ENCODE data around the gene UNG.

UNG gene

DNA sequence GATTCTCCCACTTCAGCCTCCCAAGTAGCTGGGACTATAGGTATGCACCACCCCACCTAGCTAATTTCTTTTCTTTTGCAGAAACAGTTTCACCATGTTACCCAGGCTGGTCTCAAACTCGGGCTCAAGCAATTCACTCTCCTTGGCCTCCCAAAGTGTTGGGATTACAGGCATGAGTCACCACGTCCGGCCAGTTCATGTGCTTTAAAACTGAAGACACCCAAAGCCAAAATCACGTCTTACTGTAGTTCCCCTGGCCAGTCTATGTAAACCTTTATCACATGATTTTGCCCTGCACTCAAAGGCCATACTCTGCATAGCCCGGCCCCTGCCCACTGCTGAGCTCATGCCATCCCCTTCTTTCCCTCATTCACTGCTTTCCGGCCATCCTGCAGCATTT, 8.6 kb upstream of the UNG start:
- Histone ChIP-seq H3K27me3 (ENCODE audit: control insufficient read depth, insufficient read depth, low read length) (no peaks in the 10 kb centered on the region), H3K9me3 (ENCODE audit: control insufficient read depth, insufficient read depth, low read length) (no peaks in the 10 kb centered on the region), H3K36me3 (ENCODE audit: control insufficient read depth, insufficient read depth, low read length) (no peaks in the 10 kb centered on the region; the same call in 1 of the 2 replicates), H3K4me1 (ENCODE audit: control insufficient read depth, insufficient read depth, low read length) (no peaks in the 10 kb centered on the region; the same call in 1 of the 2 replicates), H3K27ac (ENCODE audit: low read length) (no peak overlapping the region), H3K4me3 (ENCODE audit: low read length) (no peak overlapping the region)
- DNase-seq (ENCODE audit: low read depth, low spot score): no peak
- whole genome bisulfite sequencing (ENCODE audit: insufficient coverage, insufficient read length): no CpG with 5 or more reads among the region's 6 CpGs

GRCh38 chr12:109089683-109090082, 7.7 kb upstream of the UNG start:
- H3K9me3 ChIP-seq (ENCODE audit: control insufficient read depth, insufficient read depth, low read length): no peaks in the 10 kb centered on the region
- no peaks in the 10 kb centered on the region; the same call in 1 of the 2 replicates for H3K4me1 ChIP-seq (ENCODE audit: control insufficient read depth, insufficient read depth, low read length)
- H3K27ac ChIP-seq (ENCODE audit: low read length): no peak overlapping the region
- no peaks in the 10 kb centered on the region; the same call in 1 of the 2 replicates for H3K36me3 ChIP-seq (ENCODE audit: control insufficient read depth, insufficient read depth, low read length)
- no peaks in the 10 kb centered on the region for H3K27me3 ChIP-seq (ENCODE audit: control insufficient read depth, insufficient read depth, low read length)
- WGBS (ENCODE audit: insufficient coverage, insufficient read length): no CpG with 5 or more reads among the region's 7 CpGs
- DNase-seq (ENCODE audit: low read depth, low spot score): no peak
- H3K4me3 ChIP-seq (ENCODE audit: low read length): no peak overlapping the region

DNA sequence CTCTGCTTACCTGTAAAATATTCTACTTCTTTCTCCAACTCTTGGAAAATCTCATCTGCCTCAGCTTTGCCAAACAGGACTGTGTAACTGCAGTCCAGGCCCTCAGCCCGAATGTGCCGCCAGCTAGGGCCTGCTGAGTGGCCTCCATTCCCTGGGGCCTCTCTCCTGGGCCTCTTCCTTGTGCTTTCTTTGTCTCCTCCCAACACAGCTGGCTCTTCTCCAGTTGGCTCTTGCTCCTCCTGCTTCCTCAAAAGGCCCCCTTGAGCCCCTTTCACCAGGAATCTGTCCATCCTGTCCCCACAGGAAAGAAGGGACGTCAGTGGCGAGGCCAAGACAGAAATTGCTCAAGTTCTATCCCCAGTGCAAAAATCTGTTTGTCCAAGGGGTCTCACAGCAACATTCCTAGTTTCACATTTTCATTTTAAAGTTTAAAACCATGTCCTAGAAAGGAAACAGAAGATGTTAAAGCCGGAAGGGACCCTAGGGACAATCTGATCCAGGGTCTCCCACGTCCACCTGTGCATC, 4.8 kb upstream of the UNG start:
- Histone ChIP-seq H3K4me1 (ENCODE audit: control insufficient read depth, insufficient read depth, low read length) (peaks cover 1% of the 10 kb centered on the region; the same call in 1 of the 2 replicates), H3K27me3 (ENCODE audit: control insufficient read depth, insufficient read depth, low read length) (no peaks in the 10 kb centered on the region), H3K36me3 (ENCODE audit: control insufficient read depth, insufficient read depth, low read length) (no peaks in the 10 kb centered on the region; the same call in 1 of the 2 replicates), H3K27ac (ENCODE audit: low read length) (no peak overlapping the region), H3K9me3 (ENCODE audit: control insufficient read depth, insufficient read depth, low read length) (no peaks in the 10 kb centered on the region), H3K4me3 (ENCODE audit: low read length) (no peak overlapping the region; the same call in 1 of the 2 replicates)
- no peak for DNase-seq (ENCODE audit: low read depth, low spot score)
- WGBS (ENCODE audit: insufficient coverage, insufficient read length): no CpG with 5 or more reads among the region's 6 CpGs

- DNase-seq (ENCODE audit: low read depth, low spot score): peak; percentile 86
- WGBS (ENCODE audit: insufficient coverage, insufficient read length): no CpG with 5 or more reads among the region's 45 CpGs
- peak within 1 kb of the TSS; percentile 35; the same call in 1 of the 2 replicates for H3K4me3 ChIP-seq (ENCODE audit: low read length)
- no peaks in the 10 kb centered on the region for H3K27me3 ChIP-seq (ENCODE audit: control insufficient read depth, insufficient read depth, low read length)
- no peaks in the 10 kb centered on the region for H3K9me3 ChIP-seq (ENCODE audit: control insufficient read depth, insufficient read depth, low read length)
- peaks cover 1% of the 10 kb centered on the region; the same call in 1 of the 2 replicates for H3K4me1 ChIP-seq (ENCODE audit: control insufficient read depth, insufficient read depth, low read length)
- H3K36me3 ChIP-seq (ENCODE audit: control insufficient read depth, insufficient read depth, low read length): no peaks in the 10 kb centered on the region; the same call in 1 of the 2 replicates
- no peak within 1 kb of the TSS for H3K27ac ChIP-seq (ENCODE audit: low read length)
These were observed 4.1 kb upstream of the UNG start, which contains the start of gene ALKBH2 for GRCh38 chr12:109093022-109093918. ALKBH2 (minus strand) TSS chr12:109093472; CDS start chr12:109092786, 686 bp downstream.

GRCh38 chr12:109097140-109097434, 310 bp upstream of the UNG start:
- no peak for DNase-seq (ENCODE audit: low read depth, low spot score)
- Histone ChIP-seq H3K36me3 (ENCODE audit: control insufficient read depth, insufficient read depth, low read length) (peaks cover 10% of the 10 kb centered on the region), H3K27me3 (ENCODE audit: control insufficient read depth, insufficient read depth, low read length) (no peaks in the 10 kb centered on the region), H3K9me3 (ENCODE audit: control insufficient read depth, insufficient read depth, low read length) (no peaks in the 10 kb centered on the region), H3K4me3 (ENCODE audit: low read length) (peak overlapping the region; percentile 77; the same call in 1 of the 2 replicates), H3K27ac (ENCODE audit: low read length) (no peak overlapping the region), H3K4me1 (ENCODE audit: control insufficient read depth, insufficient read depth, low read length) (peaks cover 1% of the 10 kb centered on the region; the same call in 1 of the 2 replicates)
- no CpG with 5 or more reads among the region's 11 CpGs for WGBS (ENCODE audit: insufficient coverage, insufficient read length)

- Histone ChIP-seq H3K36me3 (ENCODE audit: control insufficient read depth, insufficient read depth, low read length) (peaks cover 12% of the 10 kb centered on the region), H3K9me3 (ENCODE audit: control insufficient read depth, insufficient read depth, low read length) (no peaks in the 10 kb centered on the region), H3K4me3 (ENCODE audit: low read length) (peak overlapping the region; percentile 79), H3K4me1 (ENCODE audit: control insufficient read depth, insufficient read depth, low read length) (peaks cover 1% of the 10 kb centered on the region; the same call in 1 of the 2 replicates), H3K27ac (ENCODE audit: low read length) (no peak overlapping the region), H3K27me3 (ENCODE audit: control insufficient read depth, insufficient read depth, low read length) (no peaks in the 10 kb centered on the region)
- WGBS (ENCODE audit: insufficient coverage, insufficient read length): no CpG with 5 or more reads among the region's 32 CpGs
- DNase-seq (ENCODE audit: low read depth, low spot score): no peak
These were observed 797 bp downstream of the UNG start for GRCh38 chr12:109098183-109098604.

- no peak for DNase-seq (ENCODE audit: low read depth, low spot score)
- Histone ChIP-seq H3K36me3 (ENCODE audit: control insufficient read depth, insufficient read depth, low read length) (peaks cover 14% of the 10 kb centered on the region), H3K9me3 (ENCODE audit: control insufficient read depth, insufficient read depth, low read length) (no peaks in the 10 kb centered on the region), H3K4me1 (ENCODE audit: control insufficient read depth, insufficient read depth, low read length) (peaks cover 1% of the 10 kb centered on the region; the same call in 1 of the 2 replicates), H3K27ac (ENCODE audit: low read length) (no peak overlapping the region), H3K27me3 (ENCODE audit: control insufficient read depth, insufficient read depth, low read length) (no peaks in the 10 kb centered on the region), H3K4me3 (ENCODE audit: low read length) (peak overlapping the region; percentile 79; the same call in 1 of the 2 replicates)
- no CpG with 5 or more reads among the region's 8 CpGs for WGBS (ENCODE audit: insufficient coverage, insufficient read length)
These were observed 1.3 kb downstream of the UNG start for GRCh38 chr12:109098651-109099050.

GRCh38 chr12:109099431-109100020, 2.1 kb downstream of the UNG start:
- Histone ChIP-seq H3K27ac (ENCODE audit: low read length) (no peak overlapping the region), H3K4me1 (ENCODE audit: control insufficient read depth, insufficient read depth, low read length) (peaks cover 1% of the 10 kb centered on the region; the same call in 1 of the 2 replicates), H3K27me3 (ENCODE audit: control insufficient read depth, insufficient read depth, low read length) (no peaks in the 10 kb centered on the region), H3K36me3 (ENCODE audit: control insufficient read depth, insufficient read depth, low read length) (peaks cover 19% of the 10 kb centered on the region), H3K4me3 (ENCODE audit: low read length) (no peak overlapping the region), H3K9me3 (ENCODE audit: control insufficient read depth, insufficient read depth, low read length) (no peaks in the 10 kb centered on the region)
- no CpG with 5 or more reads among the region's 12 CpGs for whole genome bisulfite sequencing (ENCODE audit: insufficient coverage, insufficient read length)
- no peak for DNase-seq (ENCODE audit: low read depth, low spot score)

- peaks cover 27% of the 10 kb centered on the region for H3K36me3 ChIP-seq (ENCODE audit: control insufficient read depth, insufficient read depth, low read length)
- no peaks in the 10 kb centered on the region for H3K27me3 ChIP-seq (ENCODE audit: control insufficient read depth, insufficient read depth, low read length)
- no peaks in the 10 kb centered on the region for H3K9me3 ChIP-seq (ENCODE audit: control insufficient read depth, insufficient read depth, low read length)
- no CpG with 5 or more reads among the region's 4 CpGs for WGBS (ENCODE audit: insufficient coverage, insufficient read length)
- H3K4me1 ChIP-seq (ENCODE audit: control insufficient read depth, insufficient read depth, low read length): peaks cover 1% of the 10 kb centered on the region; the same call in 1 of the 2 replicates
- H3K4me3 ChIP-seq (ENCODE audit: low read length): no peak overlapping the region
- H3K27ac ChIP-seq (ENCODE audit: low read length): no peak overlapping the region
- no peak for DNase-seq (ENCODE audit: low read depth, low spot score)
These were observed 3.3 kb downstream of the UNG start for GRCh38 chr12:109100741-109101140.

- H3K9me3 ChIP-seq (ENCODE audit: control insufficient read depth, insufficient read depth, low read length): no peaks in the 10 kb centered on the region
- DNase-seq (ENCODE audit: low read depth, low spot score): no peak
- no peak overlapping the region for H3K4me3 ChIP-seq (ENCODE audit: low read length)
- no peaks in the 10 kb centered on the region for H3K27me3 ChIP-seq (ENCODE audit: control insufficient read depth, insufficient read depth, low read length)
- peaks cover 36% of the 10 kb centered on the region for H3K36me3 ChIP-seq (ENCODE audit: control insufficient read depth, insufficient read depth, low read length)
- WGBS (ENCODE audit: insufficient coverage, insufficient read length): no CpG with 5 or more reads among the region's 3 CpGs
- no peaks in the 10 kb centered on the region for H3K4me1 ChIP-seq (ENCODE audit: control insufficient read depth, insufficient read depth, low read length)
- H3K27ac ChIP-seq (ENCODE audit: low read length): no peak overlapping the region
These were observed 5.1 kb downstream of the UNG start for GRCh38 chr12:109102491-109102890.
